HG03066 (cell line): Measurements from ENCODE around the gene PAM.
A peak's percentile ranks its signal among the peaks of the same experiment; 100 is the strongest.
"Not testable (repeated sequence)": the region's sequence is repeated elsewhere in the genome, so short reads cannot be mapped to it uniquely, and the experiment has no call there.

Experiments used
- ATAC-seq: cut with Tn5 transposase; IDR thresholded peaks from one replicate; pipeline ENCODE4 v1.9.1; 2021; ENCODE audit warnings: low read depth; ENCODE audit not compliant: unreplicated experiment

PAM gene

GRCh38 chr5:102750151-102750834 is 4.8 kb upstream of the PAM start:
- no peak for ATAC-seq

- not testable (repeated sequence) for ATAC-seq
Measured at GRCh38 chr5:102751903-102752376, 3.2 kb upstream of the PAM start.

- ATAC-seq: peak; percentile 6
Measured at GRCh38 chr5:102753889-102754766, 977 bp upstream of the PAM start.

GRCh38 chr5:102755686-102756371 is 724 bp downstream of the PAM start:
- peak; percentile 59 for ATAC-seq

- ATAC-seq: no peak
Measured at GRCh38 chr5:102758576-102758975, 3.5 kb downstream of the PAM start.

GRCh38 chr5:102759289-102759688 is 4.2 kb downstream of the PAM start:
- ATAC-seq: no peak

GRCh38 chr5:102759700-102760099 is 4.6 kb downstream of the PAM start:
- no peak for ATAC-seq

- no peak for ATAC-seq
Measured at GRCh38 chr5:102760815-102761214, 5.7 kb downstream of the PAM start.

GRCh38 chr5:102762095-102762534 is 7.0 kb downstream of the PAM start:
- ATAC-seq: peak; percentile 70

GRCh38 chr5:102762562-102763227 is 7.6 kb downstream of the PAM start:
- ATAC-seq: no peak

GRCh38 chr5:102763734-102764133 is 8.6 kb downstream of the PAM start:
- no peak for ATAC-seq

- ATAC-seq: no peak
Measured at GRCh38 chr5:102764381-102765004, 9.4 kb downstream of the PAM start.

GRCh38 chr5:102765350-102765749 is 10.2 kb downstream of the PAM start:
- no peak for ATAC-seq

- ATAC-seq: no peak
Measured at GRCh38 chr5:102766295-102767090, 11.4 kb downstream of the PAM start.

- ATAC-seq: no peak
Measured at GRCh38 chr5:102767862-102768261, 12.8 kb downstream of the PAM start.

- no peak for ATAC-seq
Measured at GRCh38 chr5:102770803-102771202, 15.7 kb downstream of the PAM start.

GRCh38 chr5:102771435-102771834 is 16.3 kb downstream of the PAM start:
- ATAC-seq: no peak

- no peak for ATAC-seq
Measured at GRCh38 chr5:102772273-102772672, 17.2 kb downstream of the PAM start.

- no peak for ATAC-seq
Measured at GRCh38 chr5:102773133-102773532, 18.0 kb downstream of the PAM start.
